Measurements from ENCODE around the gene ADCYAP1R1.

Gene ADCYAP1R1

GRCh38 chr7:31044529-31044928, 7.6 kb upstream of the ADCYAP1R1 start:
- DNase-seq = no peak

- DNase-seq = no peak
Observed at GRCh38 chr7:31046723-31047122, 5.4 kb upstream of the ADCYAP1R1 start.

DNA sequence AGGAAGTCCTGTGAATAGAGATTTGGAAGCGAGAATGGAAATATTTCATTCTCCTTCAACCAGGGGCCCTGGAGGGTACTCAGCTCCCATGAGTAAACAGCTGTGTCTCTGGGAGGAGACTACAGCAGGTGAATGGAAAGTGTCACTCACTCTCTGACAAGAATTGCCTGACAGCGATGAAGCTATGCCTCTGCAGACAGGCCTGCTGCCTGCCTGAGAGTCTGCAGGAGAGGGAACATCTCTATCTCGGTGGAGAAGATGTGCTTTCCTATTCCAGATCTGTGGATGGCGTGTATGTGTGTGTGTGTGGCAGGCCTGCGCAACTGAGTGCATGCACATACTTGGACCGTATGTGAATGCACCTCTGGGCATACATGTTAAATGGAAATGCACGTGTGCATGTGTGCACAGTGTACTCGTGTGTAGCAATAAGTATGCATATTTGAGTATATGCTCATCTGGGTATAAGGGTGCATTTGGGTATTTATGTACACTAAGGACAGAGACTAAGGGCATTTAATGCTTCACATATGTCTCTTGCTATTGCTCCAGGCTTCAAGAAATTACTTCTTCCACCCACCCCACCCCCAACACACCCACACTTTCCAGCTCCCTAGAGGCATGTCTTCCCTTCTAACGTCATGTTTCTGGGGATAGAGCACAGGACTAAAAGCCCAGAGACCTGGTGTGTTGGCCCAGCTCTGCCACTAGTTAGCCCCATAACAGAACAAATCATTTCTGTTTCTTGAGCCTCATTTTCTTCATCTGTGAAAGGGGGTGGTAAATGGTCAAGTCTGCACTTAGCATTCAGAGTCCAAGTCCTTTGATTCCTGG, 4.6 kb upstream of the ADCYAP1R1 start:
- no peak for DNase-seq

DNA sequence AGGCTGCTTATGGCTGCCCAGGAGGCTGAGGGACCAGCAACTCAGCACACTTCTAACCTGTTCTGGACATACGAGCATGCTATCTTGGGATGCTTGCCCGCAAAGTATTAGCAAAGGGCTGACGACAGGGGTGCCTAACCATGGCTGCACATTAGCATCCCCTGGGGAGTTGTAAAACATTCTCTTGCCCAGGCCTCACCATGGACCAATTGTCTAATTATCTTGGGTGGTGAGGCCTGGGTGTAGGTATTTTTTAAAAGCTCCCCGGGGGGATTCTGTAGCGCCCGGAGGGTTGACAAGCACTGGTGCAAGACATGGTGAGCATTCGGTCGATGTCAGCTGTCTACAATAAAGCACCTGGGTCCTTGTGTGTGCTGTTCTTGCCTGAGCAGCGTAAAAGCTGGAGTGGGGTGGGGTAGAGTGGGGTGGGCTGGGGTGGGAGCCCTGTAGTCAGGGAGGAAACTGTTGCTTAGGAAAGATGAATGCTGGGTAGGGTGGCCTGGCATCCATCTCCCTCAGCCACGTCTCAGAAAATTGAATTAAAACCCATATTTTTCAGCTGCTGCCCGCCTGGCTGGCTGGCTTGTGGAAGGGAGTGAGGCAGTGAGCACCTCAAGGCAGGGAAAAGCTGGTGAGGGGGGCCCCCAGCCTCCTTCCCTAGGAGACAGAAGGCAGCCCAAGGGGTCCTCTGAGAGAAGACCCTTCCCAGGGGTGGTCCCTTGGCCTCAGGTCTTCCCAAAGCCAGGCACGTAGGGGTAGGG, 2.9 kb upstream of the ADCYAP1R1 start:
- DNase-seq = no peak

GRCh38 chr7:31052487-31052840, 356 bp downstream of the ADCYAP1R1 start:
- DNase-seq = no peak

- no peak for DNase-seq
Observed at GRCh38 chr7:31052841-31053601, 913 bp downstream of the ADCYAP1R1 start.

DNA sequence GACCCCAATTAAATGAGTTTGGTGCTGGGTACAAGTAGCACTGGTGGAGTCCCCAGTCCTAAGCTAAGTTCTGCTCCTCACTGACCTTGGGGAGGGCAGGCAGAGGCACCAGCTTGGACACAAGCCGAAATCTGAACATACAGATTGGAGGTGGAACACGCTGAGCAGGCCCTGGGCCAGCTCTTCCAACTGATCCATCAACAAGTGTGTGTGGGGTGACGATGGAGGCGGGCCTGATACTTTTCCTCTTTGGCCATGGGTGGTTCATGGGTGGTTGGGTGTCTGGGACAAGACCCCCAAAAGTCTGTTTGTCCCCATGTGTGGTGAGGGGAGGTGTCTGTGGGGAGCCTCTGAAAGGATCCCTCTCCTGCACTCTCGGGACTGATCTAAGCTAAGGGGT, 1.9 kb downstream of the ADCYAP1R1 start:
- DNase-seq = no peak

DNA sequence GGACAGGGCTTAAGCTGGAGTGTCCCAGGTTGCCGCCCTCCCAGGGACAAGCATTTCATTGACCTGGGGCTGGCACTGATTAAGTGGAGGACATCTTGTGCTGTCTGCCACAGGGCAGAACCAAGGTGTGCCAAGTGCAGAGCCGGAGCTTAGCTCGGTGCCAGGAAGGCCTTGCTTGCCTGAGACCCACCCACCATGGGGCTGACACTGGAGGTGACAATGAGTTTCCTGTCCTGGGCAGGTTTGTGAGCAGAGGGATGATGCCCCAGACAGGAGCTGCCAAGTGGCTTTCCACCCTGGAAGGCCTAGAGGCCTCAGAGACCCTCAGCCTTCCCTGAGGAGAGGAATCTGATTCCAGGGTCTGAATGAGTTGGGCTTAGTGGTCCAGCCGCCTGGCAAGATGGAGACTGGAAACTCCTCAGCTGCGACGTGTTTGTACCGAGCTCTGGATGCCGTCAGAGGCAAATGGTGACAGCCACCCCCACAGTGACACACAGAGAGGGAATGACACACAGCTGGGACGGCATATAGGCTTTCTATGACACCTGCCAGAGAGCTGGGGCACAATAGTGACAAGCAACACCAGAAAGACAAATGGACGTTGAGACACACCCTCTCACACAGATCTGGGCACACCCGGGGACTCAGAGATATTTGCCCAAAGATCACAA, 2.6 kb downstream of the ADCYAP1R1 start:
- DNase-seq = no peak

DNA sequence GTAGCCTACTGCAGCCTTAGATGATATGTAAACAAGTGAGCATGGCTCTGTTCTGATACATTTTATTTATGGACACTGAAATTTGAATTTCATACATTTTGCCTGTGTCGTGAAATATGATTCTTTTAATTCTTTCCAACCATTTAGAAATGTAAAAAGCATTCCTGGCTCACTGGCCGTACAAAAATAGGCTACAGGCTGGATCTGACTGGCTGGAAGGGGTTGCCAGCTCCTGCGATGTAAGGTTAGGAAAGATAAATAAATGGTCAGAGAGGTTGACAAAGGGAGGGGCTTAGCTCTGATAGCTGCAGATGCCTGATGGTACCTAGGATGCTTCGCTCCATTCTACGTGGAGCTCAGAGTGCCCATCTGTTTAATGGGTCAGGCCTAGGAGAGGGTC, 3.4 kb downstream of the ADCYAP1R1 start:
- no peak for DNase-seq

- no peak for DNase-seq
Observed at GRCh38 chr7:31056775-31057346, 4.8 kb downstream of the ADCYAP1R1 start.

- DNase-seq = no peak
Observed at GRCh38 chr7:31058122-31058521, 6.0 kb downstream of the ADCYAP1R1 start.

GRCh38 chr7:31058688-31059087, 6.6 kb downstream of the ADCYAP1R1 start:
- no peak for DNase-seq

- DNase-seq = no peak
Observed at GRCh38 chr7:31059551-31059950, 7.4 kb downstream of the ADCYAP1R1 start.

- DNase-seq = no peak
Observed at GRCh38 chr7:31061185-31061584, 9.1 kb downstream of the ADCYAP1R1 start.

DNA sequence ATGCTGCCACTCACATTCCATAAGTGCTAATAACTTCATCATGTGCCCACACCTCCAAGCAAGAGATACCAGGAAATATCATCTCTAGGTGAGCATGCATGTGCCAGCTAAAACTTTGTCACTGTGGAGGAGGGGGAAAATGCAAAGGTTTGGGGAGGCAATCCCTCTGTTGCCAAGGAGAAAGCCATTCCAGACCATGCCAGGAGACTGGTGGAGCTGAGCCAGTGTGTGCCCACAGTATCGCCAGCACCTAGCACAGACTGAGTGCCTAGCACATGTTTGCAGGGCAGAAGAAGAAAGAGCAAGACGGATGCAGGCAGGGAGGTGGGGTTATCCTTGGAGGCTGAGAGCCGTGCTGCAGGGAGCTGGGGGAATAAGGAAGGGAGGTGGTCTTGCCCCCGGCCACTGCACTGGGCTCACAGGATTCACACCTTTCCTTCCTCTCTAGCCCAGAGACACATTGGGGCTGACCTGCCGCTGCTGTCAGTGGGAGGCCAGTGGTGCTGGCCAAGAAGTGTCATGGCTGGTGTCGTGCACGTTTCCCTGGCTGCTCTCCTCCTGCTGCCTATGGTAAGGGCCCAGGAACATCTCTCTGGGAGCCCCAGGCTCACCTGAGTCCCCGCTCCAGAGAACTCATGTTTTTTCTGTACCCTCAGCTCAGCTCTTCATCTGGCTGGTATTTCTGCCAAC, 10.8 kb downstream of the ADCYAP1R1 start:
- no peak for DNase-seq

GRCh38 chr7:31065021-31065593, 13.0 kb downstream of the ADCYAP1R1 start:
- DNase-seq = no peak

GRCh38 chr7:31065840-31066239, 13.7 kb downstream of the ADCYAP1R1 start:
- DNase-seq = no peak

- no peak for DNase-seq
Observed at GRCh38 chr7:31066516-31067130, 14.5 kb downstream of the ADCYAP1R1 start.

DNA sequence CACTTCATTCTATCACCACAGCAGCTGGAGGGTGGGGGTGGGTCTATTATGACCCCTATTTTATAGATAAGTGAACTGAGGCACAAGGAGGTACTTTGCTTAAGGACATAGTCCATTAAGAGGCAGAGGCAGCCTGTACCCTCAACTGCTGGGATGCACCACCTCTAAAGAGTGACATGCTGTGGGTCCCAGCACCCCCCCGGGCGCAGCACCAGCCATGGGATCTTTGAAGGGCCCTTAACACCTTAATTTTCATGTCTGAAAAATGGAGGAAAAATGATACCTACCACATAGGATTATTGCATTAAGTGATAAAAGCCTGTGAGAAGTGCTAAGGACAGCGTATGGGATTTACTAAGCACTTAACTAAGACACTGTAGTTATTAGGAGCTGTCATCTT, 15.4 kb downstream of the ADCYAP1R1 start:
- DNase-seq = no peak

GRCh38 chr7:31068006-31068675, 16.0 kb downstream of the ADCYAP1R1 start:
- no peak for DNase-seq

Measured in NCI-H187 treated with DMSO at 0.1 percent for 48 hours (cell line).